SK-N-SH treated with all-trans-retinoic acid at 6 μM for 48 hours (cell line): ENCODE results near the gene OMG.
A peak's percentile ranks its signal among the peaks of the same experiment; 100 is the strongest.

ENCODE experiments used
- BACH2 ChIP-seq: fragments of 250-450 bp; sonication (Bioruptor Pico); IDR thresholded peaks from 2 replicates; pipeline ENCODE4 v1.9.0; 2021; ENCODE audit warnings: mild to moderate bottlenecking, borderline replicate concordance
- CREB5 ChIP-seq: fragments of 250-450 bp; sonication (Bioruptor Pico); IDR thresholded peaks from 2 replicates; pipeline ENCODE4 v1.5.1; 2020; ENCODE audit warnings: low read depth, mild to moderate bottlenecking, moderate library complexity
- CSDC2 ChIP-seq: fragments of 250-450 bp; sonication (Bioruptor Pico); IDR thresholded peaks from 2 replicates; pipeline ENCODE4 v1.5.0; 2020; ENCODE audit warnings: mild to moderate bottlenecking, moderate library complexity
- ESRRG ChIP-seq: fragments of 250-450 bp; sonication (Bioruptor Pico); IDR thresholded peaks from 2 replicates; pipeline ENCODE4 v1.6.1; 2021; ENCODE audit warnings: mild to moderate bottlenecking
- OSR1 ChIP-seq: fragments of 250-450 bp; sonication (Bioruptor Pico); IDR thresholded peaks from 2 replicates; pipeline ENCODE4 v1.8.0; 2022; ENCODE audit warnings: moderate library complexity, mild to moderate bottlenecking, inconsistent platforms
- PATZ1 ChIP-seq: fragments of 250-450 bp; sonication (Bioruptor Pico); IDR thresholded peaks from 2 replicates; pipeline ENCODE4 v1.8.0; 2020; ENCODE audit warnings: mild to moderate bottlenecking, moderate library complexity, borderline replicate concordance
- RARB ChIP-seq: fragments of 250-450 bp; sonication (Bioruptor Pico); IDR thresholded peaks from 2 replicates; pipeline ENCODE4 v1.8.0; 2021; ENCODE audit warnings: mild to moderate bottlenecking, moderate library complexity
- SNAI2 ChIP-seq: fragments of 250-450 bp; sonication (Bioruptor Pico); IDR thresholded peaks from 2 replicates; pipeline ENCODE4 v1.5.0; 2020; ENCODE audit warnings: mild to moderate bottlenecking, moderate library complexity
- TSHZ2 ChIP-seq: fragments of 250-450 bp; sonication (Bioruptor Pico); IDR thresholded peaks from 2 replicates; pipeline ENCODE4 v1.5.0; 2020; ENCODE audit warnings: mild to moderate bottlenecking, moderate library complexity
- ZC3H10 ChIP-seq: fragments of 250-450 bp; sonication (Bioruptor Pico); IDR thresholded peaks from 2 replicates; pipeline ENCODE4 v1.5.1; 2021; ENCODE audit warnings: mild to moderate bottlenecking, moderate library complexity
- ZFP3 ChIP-seq: fragments of 250-450 bp; sonication (Bioruptor Pico); IDR thresholded peaks from 2 replicates; pipeline ENCODE4 v1.5.0; 2020; ENCODE audit warnings: mild to moderate bottlenecking, moderate library complexity

- TF ChIP-seq ZC3H10 (CRISPR knock-in tag) (no peak), SNAI2 (CRISPR knock-in tag) (no peak), TSHZ2 (no peak), PATZ1 (CRISPR knock-in tag) (no peak), ZFP3 (CRISPR knock-in tag) (peak; percentile 28; the same call in 1 of the 2 replicates), CREB5 (CRISPR knock-in tag) (no peak), OSR1 (CRISPR knock-in tag) (no peak), BACH2 (CRISPR knock-in tag) (no peak), RARB (CRISPR knock-in tag) (no peak), ESRRG (CRISPR knock-in tag) (no peak), CSDC2 (CRISPR knock-in tag) (no peak)
Measured at GRCh38 chr17:31339906-31340661, 43.0 kb upstream of the OMG start.
